OCI-M1 (cell line): ENCODE data around the gene COA8.

ENCODE experiments used
- DNase-seq: peaks from one replicate; lab custom pipeline; 2025; lab: John Stamatoyannopoulos, UW

COA8 gene

GRCh38 chr14:103624860-103625259, 62.1 kb downstream of the COA8 start:
- DNase-seq: peak; percentile 12

- no peak for DNase-seq
Measured at GRCh38 chr14:103625356-103626095, 62.8 kb downstream of the COA8 start.

GRCh38 chr14:103626146-103626850, 63.5 kb downstream of the COA8 start:
- no peak for DNase-seq

GRCh38 chr14:103627073-103628025, 64.6 kb downstream of the COA8 start:
- peak; percentile 16 for DNase-seq

GRCh38 chr14:103628221-103628683, 65.5 kb downstream of the COA8 start:
- DNase-seq: peak; percentile 70

- DNase-seq: peak; percentile 75
Measured at GRCh38 chr14:103628684-103629502, 66.1 kb downstream of the COA8 start, which contains the start of gene KLC1. KLC1 (plus strand) TSS chr14:103629211; CDS start chr14:103654565, 25,354 bp downstream.

GRCh38 chr14:103629503-103630121, 66.9 kb downstream of the COA8 start:
- peak; percentile 55 for DNase-seq

GRCh38 chr14:103630364-103631108, 67.8 kb downstream of the COA8 start:
- DNase-seq: peak; percentile 26

- DNase-seq: no peak
Measured at GRCh38 chr14:103633391-103633790, 70.6 kb downstream of the COA8 start.

GRCh38 chr14:103634156-103634555, 71.4 kb downstream of the COA8 start:
- DNase-seq: no peak

- DNase-seq: no peak
Measured at GRCh38 chr14:103638594-103638993, 75.8 kb downstream of the COA8 start.
